HG03469 (cell line): ENCODE results near the gene ADAMTS2.
"Not testable (repeated sequence)": the region's sequence is repeated elsewhere in the genome, so short reads cannot be mapped to it uniquely, and the experiment has no call there.

Experiments
- ATAC-seq: cut with Tn5 transposase; IDR thresholded peaks from one replicate; pipeline ENCODE4 v1.9.1; 2021; ENCODE audit warnings: mild to moderate bottlenecking, moderate library complexity, moderate number of reproducible peaks; ENCODE audit not compliant: unreplicated experiment

Gene ADAMTS2

GRCh38 chr5:179222246-179223017 lies 122.8 kb downstream of the ADAMTS2 start:
- no peak for ATAC-seq

- no peak for ATAC-seq
Measured at GRCh38 chr5:179221877-179222220, 123.4 kb downstream of the ADAMTS2 start.

GRCh38 chr5:179221196-179221876 lies 123.9 kb downstream of the ADAMTS2 start:
- no peak for ATAC-seq

GRCh38 chr5:179220716-179221115 lies 124.5 kb downstream of the ADAMTS2 start:
- ATAC-seq: no peak

GRCh38 chr5:179219661-179220620 lies 125.3 kb downstream of the ADAMTS2 start:
- no peak for ATAC-seq

GRCh38 chr5:179218943-179219330 lies 126.3 kb downstream of the ADAMTS2 start:
- no peak for ATAC-seq

GRCh38 chr5:179217956-179218942 lies 127.0 kb downstream of the ADAMTS2 start:
- ATAC-seq: no peak

- no peak for ATAC-seq
Measured at GRCh38 chr5:179217356-179217755, 127.9 kb downstream of the ADAMTS2 start.

- not testable (repeated sequence) for ATAC-seq
Measured at GRCh38 chr5:179216381-179216780, 128.9 kb downstream of the ADAMTS2 start.

GRCh38 chr5:179215576-179215975 lies 129.7 kb downstream of the ADAMTS2 start:
- ATAC-seq: no peak

- no peak for ATAC-seq
Measured at GRCh38 chr5:179214678-179215077, 130.6 kb downstream of the ADAMTS2 start.

GRCh38 chr5:179212870-179213269 lies 132.4 kb downstream of the ADAMTS2 start:
- no peak for ATAC-seq

- ATAC-seq: no peak
Measured at GRCh38 chr5:179211631-179212030, 133.6 kb downstream of the ADAMTS2 start.

- no peak for ATAC-seq
Measured at GRCh38 chr5:179211068-179211467, 134.2 kb downstream of the ADAMTS2 start.

- ATAC-seq: no peak
Measured at GRCh38 chr5:179210478-179210877, 134.8 kb downstream of the ADAMTS2 start.

- ATAC-seq: no peak
Measured at GRCh38 chr5:179209359-179210150, 135.7 kb downstream of the ADAMTS2 start.

- ATAC-seq: no peak
Measured at GRCh38 chr5:179208706-179209358, 136.4 kb downstream of the ADAMTS2 start.

- no peak for ATAC-seq
Measured at GRCh38 chr5:179207920-179208705, 137.1 kb downstream of the ADAMTS2 start.
